Adrenal gland (tissue), 5 donors: ENCODE measurements around the gene PHF11.

Experiments used
- CTCF ChIP-seq, 6 experiments: fragments of 450-650 bp in 4 of 6; fragments of 200-600 bp in 2 of 6; sonication (generic) in 1 of 6; IDR thresholded peaks; 1 replicate in 5 of 6; 2 replicates in 1 of 6; pipeline versions ENCODE4 v1.5.1 to v1.8.0; 2016 to 2021; ENCODE audit warnings: antibody characterized with exemption in 6 of 6, mild to moderate bottlenecking in 2 of 6, moderate library complexity in 1 of 6
- POLR2A ChIP-seq, 2 donors: fragments of 450-650 bp; IDR thresholded peaks; one replicate each; pipeline ENCODE4 v1.6.1; 2017; ENCODE audit warnings: antibody characterized with exemption in 2 of 2, mild to moderate bottlenecking in 2 of 2, moderate library complexity in 1 of 2
- donor health status: DM: no; HTN: no; CAD: no.

GRCh38 chr13:49533011-49533410 is 37.3 kb downstream of the PHF11 start:
- no peak for TF ChIP-seq CTCF (IDR thresholded peaks at IDR 0.05)
- no peak for TF ChIP-seq POLR2A (IDR thresholded peaks at IDR 0.05)
